Measurements from ENCODE around the gene CES2.
"Not testable (repeated sequence)": the region's sequence is repeated elsewhere in the genome, so short reads cannot be mapped to it uniquely, and the experiment has no call there.

The CES2 gene

DNA sequence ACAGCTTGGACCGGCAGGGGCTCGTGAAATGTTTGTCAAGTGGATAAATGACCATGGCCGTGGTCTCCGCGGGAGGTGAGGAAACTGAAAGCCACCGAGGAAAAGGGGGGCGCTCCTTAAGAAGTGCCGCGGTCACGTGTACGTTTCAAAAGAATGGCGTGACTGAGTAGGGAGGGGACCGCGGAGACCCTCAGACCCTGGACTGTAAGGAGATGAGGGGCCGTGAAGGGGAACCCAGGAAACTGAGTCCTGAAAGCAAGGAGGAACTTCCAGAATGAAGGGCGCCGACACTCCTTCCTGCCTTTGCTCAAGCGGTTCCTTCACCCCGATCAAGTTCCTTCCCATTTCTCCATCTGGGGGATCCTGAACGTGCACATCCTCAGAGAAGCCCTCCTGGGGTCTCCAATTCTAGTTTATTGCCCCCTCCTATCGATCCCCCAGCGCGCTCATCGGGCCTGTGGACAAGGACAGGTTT is 440 bp upstream of the CES2 start:
- DNase-seq (ENCODE audit: low read depth, low spot score) = not testable (repeated sequence)

- DNase-seq (ENCODE audit: low read depth, low spot score) = no peak
These were observed 1.1 kb downstream of the CES2 start for GRCh38 chr16:66936462-66936861.

GRCh38 chr16:66936889-66937554 is 1.7 kb downstream of the CES2 start:
- no peak for DNase-seq (ENCODE audit: low read depth, low spot score)

GRCh38 chr16:66937725-66938337 is 2.5 kb downstream of the CES2 start:
- no peak for DNase-seq (ENCODE audit: low read depth, low spot score)

DNA sequence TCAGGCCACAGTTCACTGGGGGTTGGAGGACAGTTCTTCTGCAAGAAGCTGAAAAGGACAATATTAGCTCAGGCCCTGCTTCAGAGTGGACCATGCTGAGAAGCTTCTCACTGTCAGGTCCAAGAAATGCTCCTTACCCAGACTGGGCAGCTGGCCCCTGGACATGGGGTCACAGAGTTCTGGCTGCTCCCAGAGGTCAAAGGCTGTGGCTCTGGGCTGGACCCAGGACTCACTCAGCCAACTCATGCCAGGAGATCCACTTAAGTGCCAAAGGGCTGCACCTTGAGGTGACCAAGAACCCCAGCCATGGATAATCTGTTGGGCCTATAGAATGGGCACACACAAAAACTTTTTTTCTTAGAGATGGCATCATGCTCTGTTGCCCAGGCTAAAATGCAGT is 4.0 kb downstream of the CES2 start:
- no peak for DNase-seq (ENCODE audit: low read depth, low spot score)

DNA sequence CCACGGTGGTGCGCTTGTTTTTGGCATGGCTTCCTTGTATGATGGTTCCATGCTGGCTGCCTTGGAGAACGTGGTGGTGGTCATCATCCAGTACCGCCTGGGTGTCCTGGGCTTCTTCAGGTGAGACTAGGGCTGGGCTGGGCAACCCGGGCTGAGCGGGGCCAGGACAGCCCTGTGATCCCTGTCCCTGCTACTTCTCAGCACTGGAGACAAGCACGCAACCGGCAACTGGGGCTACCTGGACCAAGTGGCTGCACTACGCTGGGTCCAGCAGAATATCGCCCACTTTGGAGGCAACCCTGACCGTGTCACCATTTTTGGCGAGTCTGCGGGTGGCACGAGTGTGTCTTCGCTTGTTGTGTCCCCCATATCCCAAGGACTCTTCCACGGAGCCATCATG is 4.9 kb downstream of the CES2 start:
- no peak for DNase-seq (ENCODE audit: low read depth, low spot score)

- no peak for DNase-seq (ENCODE audit: low read depth, low spot score)
These were observed 7.7 kb downstream of the CES2 start for GRCh38 chr16:66942981-66943380.

GRCh38 chr16:66943426-66944053 is 8.2 kb downstream of the CES2 start:
- no peak for DNase-seq (ENCODE audit: low read depth, low spot score)

DNA sequence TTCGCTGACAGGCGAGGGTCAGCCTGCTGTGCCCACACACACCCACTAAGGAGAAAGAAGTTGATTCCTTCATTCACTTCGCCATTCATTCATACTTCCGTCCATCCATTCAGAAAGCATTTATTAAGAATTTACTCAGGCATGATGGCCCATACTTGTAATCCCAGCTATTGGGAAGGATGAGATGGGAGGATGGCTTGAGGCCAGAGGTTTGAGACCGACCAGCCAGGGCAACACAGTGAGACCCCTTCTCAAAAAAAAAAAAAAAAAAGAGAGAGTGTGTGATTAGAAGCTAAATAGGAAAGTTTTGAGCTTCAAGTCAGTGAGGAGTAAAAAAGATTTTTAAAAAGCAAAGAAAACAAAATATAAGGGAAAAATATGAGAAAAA is 8.7 kb downstream of the CES2 start:
- no peak for DNase-seq (ENCODE audit: low read depth, low spot score)

- not testable (repeated sequence) for DNase-seq (ENCODE audit: low read depth, low spot score)
These were observed 9.7 kb downstream of the CES2 start for GRCh38 chr16:66944971-66945370.

- DNase-seq (ENCODE audit: low read depth, low spot score) = no peak
These were observed 10.6 kb downstream of the CES2 start for GRCh38 chr16:66945939-66946338.

- no peak for DNase-seq (ENCODE audit: low read depth, low spot score)
These were observed 11.2 kb downstream of the CES2 start for GRCh38 chr16:66946541-66946940.

DNA sequence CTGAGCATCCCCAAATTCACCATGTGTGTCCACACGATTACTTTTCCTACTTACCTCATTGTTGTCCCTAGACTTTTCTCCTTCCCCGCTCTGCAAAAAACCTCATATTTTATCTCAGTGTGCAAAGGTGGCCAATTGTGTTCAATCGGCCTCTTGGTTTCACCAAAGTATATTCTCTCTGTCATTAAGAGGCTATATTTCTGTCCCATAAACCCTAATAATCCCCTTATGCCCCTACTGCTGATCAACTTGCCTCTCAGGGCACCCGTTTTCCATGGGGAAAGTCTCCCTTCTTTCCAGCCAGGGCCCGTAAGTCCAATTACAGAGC is 11.6 kb downstream of the CES2 start:
- DNase-seq (ENCODE audit: low read depth, low spot score) = no peak

- DNase-seq (ENCODE audit: low read depth, low spot score) = peak; percentile 88
These were observed 12.2 kb downstream of the CES2 start for GRCh38 chr16:66947302-66948065.

DNA sequence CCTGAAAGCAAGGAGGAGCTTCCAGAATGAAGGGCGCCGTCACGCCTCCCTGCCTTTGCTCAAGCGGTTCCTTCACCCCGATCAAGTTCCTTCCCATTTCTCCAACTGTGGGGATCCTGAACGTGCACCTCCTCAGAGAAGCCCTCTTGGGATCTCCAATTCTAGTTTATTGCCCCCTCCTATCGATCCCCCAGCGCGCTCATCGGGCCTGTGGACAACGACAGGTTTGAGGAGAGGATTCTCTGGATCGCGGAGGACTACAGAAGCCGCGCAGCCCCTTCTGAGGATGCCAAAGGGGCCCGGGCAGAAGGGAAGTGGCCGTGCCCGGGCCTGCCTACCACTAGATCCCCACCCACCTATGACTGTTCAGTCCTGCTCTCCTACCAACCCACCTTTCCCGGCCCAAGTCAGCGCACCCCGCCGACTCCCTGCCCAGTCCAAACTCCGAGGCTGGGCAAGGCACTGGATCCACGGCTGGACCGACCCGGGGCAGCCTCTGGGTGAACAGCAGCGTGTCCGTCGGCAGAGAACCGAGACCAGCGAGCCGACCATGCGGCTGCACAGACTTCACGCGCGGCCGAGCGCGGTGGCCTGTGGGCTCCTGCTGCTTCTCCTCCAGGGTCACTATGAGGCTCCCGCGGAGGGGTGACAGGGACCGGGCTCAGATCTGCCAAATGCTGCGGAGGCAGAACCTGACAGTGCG is 13.0 kb downstream of the CES2 start:
- DNase-seq (ENCODE audit: low read depth, low spot score) = peak; percentile 41

DNA sequence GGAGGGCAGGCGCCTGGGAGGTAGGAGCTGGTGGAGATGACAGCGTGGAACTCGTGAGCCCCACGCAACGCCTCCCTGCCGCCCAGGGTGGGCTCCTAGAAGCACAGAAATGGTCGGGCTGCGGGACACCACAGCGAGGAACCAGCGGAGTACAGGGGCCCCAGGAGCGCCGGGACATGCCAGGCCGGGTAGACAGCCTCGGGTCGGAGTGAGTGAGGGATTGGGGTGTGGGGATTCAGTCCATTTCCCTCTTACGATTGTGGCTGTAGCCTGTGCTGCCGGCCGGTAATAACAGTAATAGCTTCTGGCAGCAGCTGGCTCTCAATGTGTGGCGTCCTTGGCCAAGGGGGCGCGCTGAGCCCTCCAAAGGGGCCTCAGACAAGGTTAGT is 13.5 kb downstream of the CES2 start:
- no peak for DNase-seq (ENCODE audit: low read depth, low spot score)

GRCh38 chr16:66949472-66949871 is 14.2 kb downstream of the CES2 start:
- no peak for DNase-seq (ENCODE audit: low read depth, low spot score)

GRCh38 chr16:66950437-66950836 is 15.1 kb downstream of the CES2 start:
- no peak for DNase-seq (ENCODE audit: low read depth, low spot score)

DNA sequence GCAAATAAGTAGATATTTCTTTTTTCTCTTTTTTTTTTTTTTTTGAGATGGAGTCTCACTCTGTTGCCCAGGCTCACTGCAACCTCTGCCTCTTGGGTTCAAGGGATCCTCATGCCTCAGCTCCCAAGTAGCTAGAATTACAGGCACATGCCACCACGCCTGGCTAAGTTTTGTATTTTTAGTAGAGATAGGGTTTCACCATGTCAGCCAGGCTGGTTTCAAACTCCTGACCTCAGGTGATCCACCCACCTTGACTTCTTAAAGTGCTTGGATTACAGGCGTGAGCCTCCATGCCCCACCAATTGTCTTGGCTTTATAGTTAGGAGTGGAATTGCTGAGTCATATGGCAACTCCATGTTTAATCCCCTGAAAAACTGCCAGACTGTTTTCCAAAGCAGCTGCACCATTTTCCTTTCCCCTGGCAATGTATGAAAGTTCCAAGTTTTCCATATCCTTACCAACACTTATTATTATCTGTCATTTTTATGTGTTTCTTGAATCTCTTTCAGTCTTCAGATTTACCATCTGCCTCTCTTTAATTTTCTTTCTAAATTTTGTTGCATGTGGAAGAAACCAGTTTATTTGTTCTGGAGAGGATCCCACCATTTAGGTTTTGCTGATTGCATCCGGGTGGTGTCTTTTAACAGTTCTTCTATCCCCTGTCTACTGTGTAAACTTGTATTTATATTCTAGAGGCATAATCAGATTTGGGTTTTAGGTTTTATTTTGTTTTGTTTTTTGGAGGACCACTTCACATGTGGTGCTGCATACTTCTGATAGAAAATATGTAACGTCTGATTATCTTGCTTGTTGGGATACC is 15.9 kb downstream of the CES2 start:
- no peak for DNase-seq (ENCODE audit: low read depth, low spot score)

GRCh38 chr16:66952430-66953110 is 17.3 kb downstream of the CES2 start:
- no peak for DNase-seq (ENCODE audit: low read depth, low spot score)

Measured in astrocyte of the hippocampus (primary cell).